Activated naive CD8-positive, alpha-beta T cell treated with anti-CD3 and anti-CD28 coated beads, Interleukin-2, amount 10 ng/mL, durations not matched to agents 7 days and 5 days (primary cell): ENCODE data around the gene CABCOCO1. TPM values are rescaled to one million over a fixed set of nuclear protein-coding genes. Genes with fewer than 3 reads are reported as not detected.
"Not testable (repeated sequence)": the region's sequence is repeated elsewhere in the genome, so short reads cannot be mapped to it uniquely, and the experiment has no call there.

Source experiments
- ATAC-seq: fragments of 150-1000 bp; cut with Tn5 transposase; one replicate; pipeline ENCODE4 v1.10.0; 2021; ENCODE audit warnings: low read depth, moderate library complexity
- POLR2A ChIA-PET: fragments of 350-600 bp; sonication (Branson Sonifier 250); formaldehyde crosslinking; loops from one replicate; lab custom pipeline; 2021; ENCODE audit warnings: antibody characterized with exemption; lab: Charles Lee
- DNase-seq: peaks from one replicate; pipeline ENCODE4 v3.0.0; 2021
- H3K27ac Mint-ChIP-seq: one replicate; pipeline ENCODE4 v1.8.0; 2022; ENCODE audit warnings: mild to moderate bottlenecking, mixed read lengths
- H3K27me3 Mint-ChIP-seq: one replicate; pipeline ENCODE4 v1.8.0; 2022; ENCODE audit warnings: mild to moderate bottlenecking, moderate library complexity, mixed read lengths
- H3K36me3 Mint-ChIP-seq: one replicate; pipeline ENCODE4 v1.8.0; 2021; ENCODE audit warnings: mild to moderate bottlenecking, mixed read lengths
- H3K4me1 Mint-ChIP-seq: one replicate; pipeline ENCODE4 v1.8.0; 2021; ENCODE audit warnings: mixed read lengths
- H3K4me3 Mint-ChIP-seq: one replicate; pipeline ENCODE4 v1.8.0; 2022; ENCODE audit warnings: mild to moderate bottlenecking, moderate library complexity, mixed read lengths
- H3K9me3 Mint-ChIP-seq: one replicate; pipeline ENCODE4 v1.8.0; 2021; ENCODE audit warnings: mixed read lengths
- total RNA-seq, 2 experiments: library from RNA; stranded (reverse); gene quantifications; one replicate each; pipeline ENCODE4 v1.2.3, GENCODE V29; 2021

Gene CABCOCO1
- total RNA-seq, 2 experiments from 2014 or later, result not detected

DNA sequence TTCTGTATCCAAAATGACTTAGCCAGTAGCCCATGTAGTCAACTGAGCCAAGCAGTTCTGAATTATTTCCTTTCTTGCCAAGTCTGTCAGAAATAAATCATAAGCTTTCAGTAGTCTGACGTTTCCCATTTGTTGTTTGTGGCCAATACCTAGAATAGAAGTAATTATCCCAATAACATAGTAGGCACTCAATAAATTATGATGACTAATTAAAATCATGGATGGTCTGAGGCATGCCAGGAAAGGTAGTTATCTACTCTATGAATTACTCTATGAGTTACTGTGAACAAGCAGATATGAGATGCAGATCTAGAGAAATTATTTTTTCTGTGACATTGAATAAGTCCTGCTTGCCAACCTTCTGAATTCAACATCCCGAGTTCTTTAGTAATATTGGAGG lies 2.3 kb downstream of the CABCOCO1 start:
- ATAC-seq, result no peak
- Mint-ChIP-seq H3K27ac (no peak overlapping the region), H3K27me3 (peaks cover 35% of the 10 kb centered on the region), H3K4me1 (no peaks in the 10 kb centered on the region), H3K9me3 (no peaks in the 10 kb centered on the region), H3K4me3 (no peak overlapping the region), H3K36me3 (no peaks in the 10 kb centered on the region)
- POLR2A ChIA-PET, result no interaction called here
- no peak for DNase-seq

DNA sequence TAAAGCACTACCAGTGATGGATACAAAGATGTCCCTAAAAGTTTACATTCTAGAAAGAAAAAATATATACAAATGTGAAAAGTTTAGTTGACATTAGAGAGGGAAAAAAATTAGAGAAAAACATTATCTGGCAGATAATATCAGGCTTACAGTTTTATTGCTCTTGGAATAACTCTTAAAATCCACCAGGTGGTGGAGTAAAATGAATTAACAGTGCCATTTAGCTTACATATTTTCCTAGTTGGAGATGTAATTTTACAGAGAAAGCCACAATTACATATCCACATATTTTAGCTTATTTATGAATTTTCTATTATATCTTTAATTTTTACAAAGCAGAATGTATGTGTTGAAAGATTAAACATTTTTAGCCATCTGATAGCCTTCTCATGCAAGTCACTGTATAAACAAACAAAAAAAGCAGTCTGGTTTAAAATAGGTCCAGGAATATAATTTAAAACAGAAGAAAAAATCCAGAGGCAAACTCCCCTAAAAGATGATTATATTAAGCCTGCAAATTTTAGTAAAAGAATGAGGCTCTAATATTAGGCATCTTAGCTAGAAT lies 6.5 kb downstream of the CABCOCO1 start:
- H3K4me3 Mint-ChIP-seq, result no peak overlapping the region
- H3K9me3 Mint-ChIP-seq, result no peaks in the 10 kb centered on the region
- peaks cover 9% of the 10 kb centered on the region for H3K27me3 Mint-ChIP-seq
- DNase-seq, result no peak
- ATAC-seq, result no peak
- no peaks in the 10 kb centered on the region for H3K4me1 Mint-ChIP-seq
- POLR2A ChIA-PET, result no interaction called here
- no peaks in the 10 kb centered on the region for H3K36me3 Mint-ChIP-seq
- H3K27ac Mint-ChIP-seq, result no peak overlapping the region

DNA sequence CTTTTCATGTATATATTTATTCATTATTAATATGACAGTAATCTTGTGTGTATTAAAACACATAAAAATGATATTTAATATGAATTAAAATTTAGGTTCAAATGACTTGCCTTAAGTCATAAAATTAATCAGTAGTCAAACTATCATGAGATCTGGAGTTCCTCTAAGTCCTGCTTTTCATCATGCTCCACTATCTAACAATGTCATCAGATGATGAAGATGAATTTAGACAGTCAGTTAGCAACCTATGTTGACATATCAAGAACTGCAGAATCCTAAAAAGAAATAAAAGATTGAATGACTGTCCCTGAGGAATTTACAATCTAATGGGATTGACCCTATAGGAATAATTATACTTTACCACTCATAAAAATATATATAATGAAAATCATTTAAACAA lies 7.1 kb downstream of the CABCOCO1 start:
- no peaks in the 10 kb centered on the region for H3K9me3 Mint-ChIP-seq
- no peak for ATAC-seq
- POLR2A ChIA-PET, result no interaction called here
- H3K27me3 Mint-ChIP-seq, result peaks cover 6% of the 10 kb centered on the region
- no peak for DNase-seq
- no peaks in the 10 kb centered on the region for H3K4me1 Mint-ChIP-seq
- no peaks in the 10 kb centered on the region for H3K36me3 Mint-ChIP-seq
- H3K27ac Mint-ChIP-seq, result no peak overlapping the region
- H3K4me3 Mint-ChIP-seq, result no peak overlapping the region

DNA sequence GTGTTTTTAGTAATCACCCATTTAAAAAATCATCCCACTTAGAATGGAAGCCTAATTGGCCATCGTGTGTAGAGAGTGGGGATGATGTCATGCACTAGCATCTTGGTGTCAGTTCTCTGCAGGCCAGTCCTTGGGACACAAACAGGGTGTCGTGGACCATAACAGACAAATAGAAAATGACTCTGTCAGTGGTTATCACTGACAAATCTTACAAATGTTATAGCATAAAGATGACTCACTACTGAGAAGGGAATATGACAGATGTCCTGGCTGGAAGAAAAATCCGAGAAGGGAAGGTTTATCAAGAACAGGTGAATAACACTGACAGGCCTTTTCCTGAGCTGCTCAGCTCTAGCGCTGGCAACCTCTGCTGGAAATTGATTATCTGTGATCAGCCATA lies 10.6 kb downstream of the CABCOCO1 start:
- no peaks in the 10 kb centered on the region for H3K4me1 Mint-ChIP-seq
- ATAC-seq, result no peak
- no peaks in the 10 kb centered on the region for H3K36me3 Mint-ChIP-seq
- H3K27me3 Mint-ChIP-seq, result peaks cover 4% of the 10 kb centered on the region
- H3K9me3 Mint-ChIP-seq, result no peaks in the 10 kb centered on the region
- no peak overlapping the region for H3K4me3 Mint-ChIP-seq
- DNase-seq, result no peak
- POLR2A ChIA-PET, result no interaction called here
- no peak overlapping the region for H3K27ac Mint-ChIP-seq

DNA sequence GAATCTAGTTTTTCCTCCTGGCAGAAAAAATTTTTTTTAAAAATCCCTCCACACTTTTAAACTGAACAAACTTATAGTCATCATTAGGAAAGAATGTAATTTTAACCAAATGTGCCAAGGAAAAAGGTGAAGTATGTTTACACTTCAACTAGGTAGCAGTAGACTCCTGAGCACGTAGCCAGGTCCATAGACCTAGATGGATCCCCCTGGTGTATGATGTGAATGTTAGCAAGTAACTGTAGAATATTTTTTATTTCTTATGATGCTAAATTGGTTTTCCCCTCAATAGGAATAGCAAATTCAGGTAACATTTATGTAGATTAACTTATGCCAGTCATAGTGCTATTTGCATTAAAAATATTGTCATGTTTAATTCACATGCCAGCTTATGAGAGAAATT lies 19.6 kb downstream of the CABCOCO1 start:
- POLR2A ChIA-PET, result no interaction called here
- no peak overlapping the region for H3K4me3 Mint-ChIP-seq
- ATAC-seq (no peak), DNase-seq (no peak)
- no peaks in the 10 kb centered on the region for H3K4me1 Mint-ChIP-seq
- no peaks in the 10 kb centered on the region for H3K9me3 Mint-ChIP-seq
- no peaks in the 10 kb centered on the region for H3K36me3 Mint-ChIP-seq
- H3K27ac Mint-ChIP-seq, result no peak overlapping the region
- H3K27me3 Mint-ChIP-seq, result no peaks in the 10 kb centered on the region

DNA sequence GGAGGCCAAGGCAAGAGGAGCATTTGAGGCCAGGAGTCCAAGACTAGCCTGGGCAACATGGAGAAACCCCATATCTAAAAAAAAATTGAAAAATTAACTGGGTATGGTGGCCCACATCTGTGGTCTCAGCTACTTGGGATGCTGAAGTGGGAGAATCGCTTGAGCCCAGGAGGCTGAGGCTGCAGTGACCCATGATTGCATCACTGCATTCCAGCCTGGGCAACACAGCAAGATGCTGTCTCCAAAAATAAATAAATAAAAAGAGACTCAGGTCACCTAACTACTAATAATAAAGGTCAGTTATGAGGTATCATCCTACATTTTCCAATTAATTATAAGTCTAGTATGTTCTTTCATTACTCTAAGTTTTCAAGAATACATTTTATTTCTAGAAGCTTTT lies 20.6 kb downstream of the CABCOCO1 start:
- Mint-ChIP-seq H3K27ac (no peak overlapping the region), H3K4me1 (no peaks in the 10 kb centered on the region), H3K27me3 (peaks cover 3% of the 10 kb centered on the region), H3K36me3 (no peaks in the 10 kb centered on the region), H3K9me3 (no peaks in the 10 kb centered on the region), H3K4me3 (no peak overlapping the region)
- POLR2A ChIA-PET, result no interaction called here
- ATAC-seq (no peak), DNase-seq (no peak)

DNA sequence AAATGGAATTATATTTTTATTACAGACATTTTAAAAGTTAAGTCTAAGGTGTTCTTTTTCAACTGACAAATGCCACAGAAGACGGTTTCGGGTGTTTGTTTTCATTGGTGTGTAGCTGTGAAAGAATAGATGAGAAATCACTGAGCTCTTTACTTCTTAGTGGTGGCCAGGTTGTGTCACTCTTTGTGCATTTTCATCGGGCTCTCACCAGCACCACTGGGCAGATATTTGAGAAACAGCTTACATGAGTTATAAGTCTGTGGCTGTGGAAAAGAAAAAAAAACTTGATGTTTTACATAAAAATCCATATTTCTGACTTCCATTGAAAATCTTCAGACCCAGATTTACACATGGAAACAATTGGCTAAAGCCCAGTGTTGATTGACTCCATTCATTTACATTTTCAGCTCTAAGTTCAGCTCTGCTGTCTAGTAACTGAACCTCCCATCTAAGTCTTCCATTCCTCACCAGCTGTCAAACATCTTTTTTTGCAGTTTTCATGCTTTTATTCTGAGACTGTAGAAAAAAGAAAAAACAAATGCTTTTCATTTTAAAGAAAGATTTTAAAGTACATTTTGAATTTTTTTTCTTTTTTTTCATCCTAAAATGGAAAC lies 22.3 kb downstream of the CABCOCO1 start:
- Mint-ChIP-seq H3K4me3 (no peak overlapping the region), H3K9me3 (no peaks in the 10 kb centered on the region), H3K27me3 (peaks cover 3% of the 10 kb centered on the region), H3K4me1 (no peaks in the 10 kb centered on the region), H3K27ac (no peak overlapping the region), H3K36me3 (no peaks in the 10 kb centered on the region)
- ATAC-seq, result no peak
- DNase-seq, result no peak
- POLR2A ChIA-PET, result no interaction called here

DNA sequence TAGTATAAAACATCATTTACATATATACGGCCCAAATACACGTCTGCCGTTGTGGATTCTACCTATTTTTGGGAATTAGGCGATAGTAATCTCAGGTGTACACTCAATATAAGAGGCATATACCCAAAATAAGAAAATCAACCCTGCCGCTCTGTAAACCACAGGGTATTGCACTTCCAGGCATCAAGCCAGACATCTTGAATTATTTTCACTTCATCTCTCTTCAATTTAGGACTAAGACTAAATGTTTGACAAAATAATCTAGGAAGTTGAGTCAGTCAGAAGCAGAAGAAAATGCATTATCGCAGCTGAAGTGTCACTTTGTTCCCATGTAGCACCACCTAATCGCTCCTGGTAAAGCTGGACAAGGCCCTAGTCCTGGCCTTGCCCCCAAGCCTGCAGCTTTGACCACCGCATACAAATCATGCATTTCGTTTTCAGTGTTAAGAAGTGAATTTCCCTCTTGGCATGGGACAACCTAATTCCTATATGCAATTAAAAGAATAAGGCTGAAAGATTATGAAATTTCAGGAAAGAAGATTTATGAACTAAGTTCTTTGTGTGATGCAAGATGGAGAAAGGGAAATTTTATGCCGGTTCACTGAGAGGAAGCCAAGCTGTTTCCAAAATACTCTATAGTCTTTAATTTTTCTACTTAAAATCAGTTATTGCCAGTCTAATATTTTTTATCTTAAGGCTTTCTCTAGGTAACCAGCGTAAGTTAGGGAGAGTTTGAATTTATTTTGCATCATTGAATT lies 26.0 kb downstream of the CABCOCO1 start:
- Mint-ChIP-seq H3K36me3 (no peaks in the 10 kb centered on the region), H3K4me1 (no peaks in the 10 kb centered on the region), H3K27ac (no peak overlapping the region), H3K27me3 (peaks cover 3% of the 10 kb centered on the region), H3K4me3 (no peak overlapping the region), H3K9me3 (no peaks in the 10 kb centered on the region)
- POLR2A ChIA-PET, result no interaction called here
- no peak for DNase-seq
- no peak for ATAC-seq

DNA sequence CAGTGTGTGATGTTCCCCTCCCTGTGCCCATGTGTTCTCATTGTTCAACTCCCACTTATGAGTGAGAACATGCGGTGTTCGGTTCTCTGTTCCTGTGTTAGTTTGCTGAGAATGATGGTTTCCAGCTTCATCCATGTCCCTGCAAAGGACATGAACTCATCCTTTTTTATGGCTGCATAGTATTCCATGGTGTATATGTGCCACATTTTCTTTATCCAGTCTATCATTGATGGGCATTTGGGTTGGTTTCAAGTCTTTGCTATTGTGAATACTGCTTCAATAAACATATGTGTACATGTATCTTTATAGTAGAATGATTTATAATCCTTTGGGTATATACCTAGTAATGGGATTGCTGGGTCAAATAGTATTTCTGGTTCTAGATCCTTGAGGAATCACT lies 28.9 kb downstream of the CABCOCO1 start:
- POLR2A ChIA-PET, result not testable (repeated sequence)

DNA sequence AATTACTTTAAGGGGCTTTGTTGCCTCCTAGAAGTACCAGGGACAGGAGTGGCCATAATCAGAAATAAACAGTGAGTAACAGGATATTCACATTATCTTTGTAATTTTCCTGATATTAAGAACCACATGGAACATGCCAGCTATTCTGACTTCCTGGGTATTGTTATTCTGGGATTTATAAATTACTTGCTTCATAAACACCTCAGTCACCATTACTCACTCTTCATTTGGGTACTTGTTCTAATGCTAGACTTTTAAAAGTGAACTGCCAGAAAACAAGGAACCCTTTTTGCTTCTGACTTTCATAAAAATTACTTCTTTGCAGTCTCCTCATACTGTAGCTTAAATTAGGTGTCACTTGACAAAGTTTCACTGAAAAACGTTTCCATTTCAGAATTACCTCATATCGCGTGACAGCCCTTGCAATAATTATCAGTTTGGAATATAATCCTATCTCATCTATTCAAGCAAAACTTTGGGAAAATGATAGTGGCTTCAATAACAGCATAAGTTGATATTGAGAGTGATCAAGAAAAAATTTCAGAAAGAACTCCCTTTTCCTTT lies 29.8 kb downstream of the CABCOCO1 start:
- DNase-seq, result no peak
- no peak overlapping the region for H3K4me3 Mint-ChIP-seq
- peaks cover 5% of the 10 kb centered on the region for H3K27me3 Mint-ChIP-seq
- POLR2A ChIA-PET, result no interaction called here
- no peak for ATAC-seq
- H3K27ac Mint-ChIP-seq, result no peak overlapping the region
- H3K9me3 Mint-ChIP-seq, result no peaks in the 10 kb centered on the region
- H3K4me1 Mint-ChIP-seq, result no peaks in the 10 kb centered on the region
- no peaks in the 10 kb centered on the region for H3K36me3 Mint-ChIP-seq

More for the DNA sequence above, 28.9 kb downstream of the CABCOCO1 start:
- not testable (repeated sequence) for H3K4me1 Mint-ChIP-seq, H3K9me3 Mint-ChIP-seq, H3K4me3 Mint-ChIP-seq, H3K36me3 Mint-ChIP-seq, ATAC-seq, H3K27me3 Mint-ChIP-seq, H3K27ac Mint-ChIP-seq, DNase-seq

DNA sequence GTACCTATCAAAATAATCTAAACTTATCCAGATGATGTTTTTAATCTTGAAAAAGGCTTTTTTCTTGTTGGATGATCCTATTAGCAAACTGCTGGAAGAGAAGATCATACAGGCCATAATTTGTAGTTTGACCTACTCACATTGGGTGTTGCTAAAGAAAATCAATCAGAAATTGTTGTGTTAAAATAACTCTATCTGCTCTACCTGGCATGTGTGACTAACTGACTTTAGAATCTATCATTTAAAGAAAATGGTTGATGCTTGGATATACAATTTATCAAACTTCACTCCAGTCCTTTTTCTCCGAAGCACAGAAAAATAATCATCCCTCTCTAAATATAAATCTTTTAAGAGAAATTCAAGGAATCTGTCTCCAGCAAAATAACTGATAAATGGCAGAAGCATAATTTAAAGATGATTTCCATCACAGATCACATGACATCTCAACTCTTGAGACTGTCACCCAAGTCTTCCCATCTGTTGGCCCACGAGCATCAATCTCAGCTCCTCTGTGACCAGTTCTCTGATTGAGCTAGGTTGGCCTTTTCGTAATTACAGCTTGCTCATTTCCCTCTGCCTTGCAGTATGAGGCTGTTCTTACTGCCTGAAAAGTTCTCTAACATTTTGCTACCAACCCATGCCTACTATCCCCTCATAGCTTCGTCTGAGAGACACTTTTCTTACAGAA lies 36.4 kb downstream of the CABCOCO1 start:
- no peak for DNase-seq
- H3K4me1 Mint-ChIP-seq, result no peaks in the 10 kb centered on the region
- no peaks in the 10 kb centered on the region for H3K9me3 Mint-ChIP-seq
- H3K36me3 Mint-ChIP-seq, result no peaks in the 10 kb centered on the region
- ATAC-seq, result no peak
- H3K4me3 Mint-ChIP-seq, result no peak overlapping the region
- H3K27ac Mint-ChIP-seq, result no peak overlapping the region
- POLR2A ChIA-PET, result no interaction called here
- H3K27me3 Mint-ChIP-seq, result peaks cover 2% of the 10 kb centered on the region

DNA sequence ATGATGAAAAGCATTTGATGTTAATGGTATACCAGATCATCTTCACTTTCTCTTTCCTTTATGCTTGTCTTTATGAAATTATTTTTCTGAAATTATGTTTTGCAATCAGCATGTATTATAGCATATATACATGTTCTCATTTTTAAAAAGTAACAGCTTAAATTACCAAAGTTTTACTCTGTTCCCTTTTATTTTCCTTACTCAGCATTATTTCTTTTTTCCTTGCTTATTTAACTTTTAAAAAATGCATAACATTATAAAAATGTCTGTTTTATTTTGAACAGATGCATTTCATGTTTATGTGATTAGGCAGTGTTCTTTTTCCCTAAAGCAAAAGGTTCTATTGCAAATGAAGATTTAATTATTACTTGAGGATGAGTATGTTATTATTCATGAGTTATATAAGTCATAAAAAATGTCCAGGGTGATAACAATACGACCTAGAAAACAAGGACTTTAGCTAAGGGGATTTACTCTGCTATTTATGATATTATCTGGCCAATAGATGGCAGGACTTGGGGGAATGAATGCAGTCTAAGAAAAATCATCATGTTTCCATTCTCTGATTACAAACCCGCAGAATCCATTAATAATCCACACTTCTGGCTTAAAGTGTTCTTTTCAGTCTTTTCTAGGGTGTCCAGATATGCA lies 38.5 kb downstream of the CABCOCO1 start:
- ATAC-seq, result no peak
- H3K4me1 Mint-ChIP-seq, result no peaks in the 10 kb centered on the region
- DNase-seq, result no peak
- no peaks in the 10 kb centered on the region for H3K9me3 Mint-ChIP-seq
- no peaks in the 10 kb centered on the region for H3K36me3 Mint-ChIP-seq
- POLR2A ChIA-PET, result no interaction called here
- no peak overlapping the region for H3K4me3 Mint-ChIP-seq
- H3K27me3 Mint-ChIP-seq, result no peaks in the 10 kb centered on the region
- no peak overlapping the region for H3K27ac Mint-ChIP-seq

DNA sequence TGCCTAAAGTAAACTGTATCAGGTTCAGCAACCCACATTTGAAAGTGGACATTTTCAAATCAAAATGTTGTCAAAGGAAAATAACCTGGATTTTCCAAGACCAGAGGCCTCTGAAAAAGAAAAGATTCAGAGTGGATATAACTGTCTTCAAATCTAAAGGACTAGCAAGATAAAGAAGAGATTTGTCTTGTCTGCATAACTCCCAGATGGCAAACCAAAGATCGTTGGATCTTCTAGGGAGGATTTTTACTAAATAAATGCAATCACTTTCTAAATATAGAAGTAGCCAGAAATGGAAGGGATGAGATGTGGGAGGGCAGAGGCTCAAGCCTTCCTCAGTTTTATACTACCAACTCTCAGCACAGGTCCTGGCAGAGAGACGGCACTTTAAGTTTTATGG lies 39.0 kb downstream of the CABCOCO1 start:
- ATAC-seq, result no peak
- H3K4me3 Mint-ChIP-seq, result no peak overlapping the region
- no peak for DNase-seq
- H3K36me3 Mint-ChIP-seq, result no peaks in the 10 kb centered on the region
- no peaks in the 10 kb centered on the region for H3K4me1 Mint-ChIP-seq
- POLR2A ChIA-PET, result no interaction called here
- H3K9me3 Mint-ChIP-seq, result no peaks in the 10 kb centered on the region
- H3K27ac Mint-ChIP-seq, result no peak overlapping the region
- no peaks in the 10 kb centered on the region for H3K27me3 Mint-ChIP-seq
